ENCODE data around the gene KLHL42.

KLHL42 gene

DNA sequence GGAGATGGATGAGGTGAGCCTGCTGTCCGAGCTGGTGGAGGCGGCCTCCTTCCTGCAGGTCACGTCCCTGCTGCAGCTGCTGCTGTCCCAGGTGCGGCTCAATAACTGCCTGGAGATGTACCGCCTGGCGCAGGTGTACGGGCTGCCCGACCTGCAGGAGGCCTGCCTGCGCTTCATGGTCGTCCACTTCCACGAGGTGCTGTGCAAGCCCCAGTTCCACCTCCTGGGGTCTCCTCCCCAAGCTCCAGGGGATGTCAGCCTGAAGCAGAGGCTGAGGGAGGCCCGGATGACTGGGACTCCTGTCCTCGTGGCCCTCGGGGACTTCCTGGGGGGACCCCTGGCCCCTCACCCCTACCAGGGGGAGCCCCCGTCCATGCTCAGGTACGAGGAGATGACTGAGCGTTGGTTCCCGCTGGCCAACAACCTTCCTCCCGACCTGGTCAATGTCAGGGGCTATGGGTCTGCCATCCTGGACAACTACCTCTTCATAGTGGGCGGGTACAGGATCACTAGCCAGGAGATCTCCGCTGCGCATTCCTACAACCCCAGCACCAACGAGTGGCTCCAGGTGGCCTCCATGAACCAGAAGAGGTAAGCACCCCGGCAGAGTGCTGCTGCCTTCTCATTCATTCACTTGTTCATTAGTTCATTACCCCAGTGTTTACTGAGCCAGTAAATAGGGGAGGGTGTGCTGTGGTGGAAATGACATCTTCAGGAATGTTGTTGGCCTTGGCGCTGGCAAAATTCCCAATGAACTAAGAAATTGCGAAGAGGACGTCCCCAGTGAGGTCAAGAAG lies 777 bp downstream of the KLHL42 start:
- no peak for DNase-seq (ENCODE audit: low read depth, low spot score)

DNA sequence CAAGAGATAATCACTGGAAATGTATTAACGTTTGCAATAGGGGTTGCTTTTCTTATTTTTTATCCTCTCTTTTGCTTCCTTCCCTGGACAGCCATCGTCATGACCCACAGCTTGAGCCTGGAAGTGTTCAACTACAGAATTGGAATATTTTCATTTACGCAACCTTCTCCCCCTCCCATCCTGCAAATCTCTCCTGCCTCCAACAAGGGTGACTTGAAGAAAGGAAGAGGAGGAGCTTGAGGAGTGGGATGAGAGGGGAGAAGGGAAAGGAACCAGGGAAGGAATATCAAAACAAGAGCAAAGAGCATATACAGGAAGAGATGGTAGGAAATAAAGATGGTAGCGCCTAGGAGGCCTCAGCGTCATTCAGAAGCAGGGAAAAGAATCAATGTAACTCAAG lies 1.6 kb downstream of the KLHL42 start:
- DNase-seq (ENCODE audit: low read depth, low spot score): no peak

DNA sequence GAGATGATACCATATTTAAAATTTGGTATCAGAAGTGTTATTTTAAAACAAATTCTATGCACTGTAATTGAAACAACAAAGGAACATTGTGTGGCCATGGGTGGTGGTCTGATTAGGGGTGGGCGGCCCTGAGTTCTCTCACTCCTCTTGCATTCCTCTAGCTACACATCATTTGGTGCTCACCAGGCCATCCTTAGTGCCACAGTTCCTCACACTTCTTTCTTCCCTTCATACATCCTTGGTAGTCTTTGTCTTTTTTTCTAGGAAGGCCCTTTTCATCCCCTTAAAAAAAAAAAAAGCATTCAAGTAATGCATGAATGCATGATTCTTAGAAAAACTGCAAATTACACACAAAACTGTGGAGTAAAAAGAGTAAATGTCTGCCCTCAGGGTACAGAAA lies 2.4 kb downstream of the KLHL42 start:
- no peak for DNase-seq (ENCODE audit: low read depth, low spot score)

DNA sequence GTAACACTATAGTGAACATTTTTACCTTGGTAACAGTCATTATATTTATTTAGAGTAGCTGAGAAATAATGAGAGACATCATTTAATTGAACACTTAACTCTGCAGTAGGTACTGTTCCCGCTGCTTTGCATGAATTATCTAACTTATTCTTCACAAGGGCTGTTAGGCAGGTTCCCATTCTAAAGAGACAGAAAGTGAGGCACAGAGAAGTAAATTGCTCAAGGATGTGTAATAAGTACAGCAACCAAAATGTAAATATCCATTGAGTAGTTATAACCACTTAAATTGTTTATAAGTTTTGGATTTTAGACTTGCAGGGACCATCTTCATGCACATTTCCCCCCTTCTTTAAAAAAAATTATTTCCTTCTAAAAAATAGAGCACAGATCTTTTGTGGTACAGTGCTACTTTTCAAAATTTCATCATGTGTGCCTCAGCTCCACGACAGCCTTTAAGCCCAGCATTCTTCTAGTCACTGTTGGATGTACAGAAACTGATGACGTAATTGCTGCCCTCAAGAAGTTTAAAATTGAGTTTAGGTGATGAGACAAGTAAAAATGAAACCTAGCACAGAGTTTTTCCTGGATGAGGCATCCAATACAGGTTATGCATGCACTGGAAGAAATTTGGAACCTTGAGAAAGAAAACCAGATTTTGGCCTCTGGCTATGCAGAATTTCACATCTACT lies 6.0 kb downstream of the KLHL42 start:
- no peak for DNase-seq (ENCODE audit: low read depth, low spot score)

DNA sequence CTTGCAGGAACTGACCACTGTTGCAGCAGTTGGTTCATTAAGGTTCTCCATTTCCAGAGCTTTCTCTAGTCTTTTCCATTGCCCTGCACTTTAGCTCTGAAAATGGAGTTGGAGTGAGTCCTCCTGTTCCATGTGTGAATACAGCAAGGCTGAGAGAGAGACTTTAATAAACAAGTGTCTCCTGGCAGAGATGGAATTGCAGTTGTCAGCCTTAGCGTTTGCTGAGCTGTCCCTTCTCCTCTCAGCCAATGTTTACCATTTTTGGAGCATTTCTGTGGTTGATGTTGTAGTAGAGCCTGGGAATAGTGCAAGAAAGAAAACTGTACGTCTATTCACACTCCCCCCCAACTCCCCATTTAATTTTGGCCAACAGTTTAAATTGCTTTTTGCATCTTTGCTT lies 7.5 kb downstream of the KLHL42 start:
- DNase-seq (ENCODE audit: low read depth, low spot score): no peak

DNA sequence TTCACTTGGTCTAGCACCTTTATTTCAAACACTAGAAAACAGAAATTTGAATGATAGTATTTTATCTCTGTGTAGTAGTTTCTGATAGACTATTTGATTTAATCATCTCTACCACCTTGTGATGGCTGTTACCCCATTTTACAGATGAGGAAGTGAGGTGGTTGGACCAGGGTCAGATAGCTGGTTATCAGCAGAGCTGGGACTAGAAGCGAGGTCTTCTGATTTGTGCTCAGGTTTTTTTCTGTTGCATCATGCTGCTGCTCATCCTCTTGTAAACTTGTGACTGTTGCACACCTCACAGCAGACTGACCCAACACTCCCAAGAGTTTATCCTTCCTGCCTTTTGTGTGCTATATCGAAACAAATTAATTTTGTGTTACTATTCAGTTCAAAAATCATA lies 10.1 kb downstream of the KLHL42 start:
- DNase-seq (ENCODE audit: low read depth, low spot score): no peak

DNA sequence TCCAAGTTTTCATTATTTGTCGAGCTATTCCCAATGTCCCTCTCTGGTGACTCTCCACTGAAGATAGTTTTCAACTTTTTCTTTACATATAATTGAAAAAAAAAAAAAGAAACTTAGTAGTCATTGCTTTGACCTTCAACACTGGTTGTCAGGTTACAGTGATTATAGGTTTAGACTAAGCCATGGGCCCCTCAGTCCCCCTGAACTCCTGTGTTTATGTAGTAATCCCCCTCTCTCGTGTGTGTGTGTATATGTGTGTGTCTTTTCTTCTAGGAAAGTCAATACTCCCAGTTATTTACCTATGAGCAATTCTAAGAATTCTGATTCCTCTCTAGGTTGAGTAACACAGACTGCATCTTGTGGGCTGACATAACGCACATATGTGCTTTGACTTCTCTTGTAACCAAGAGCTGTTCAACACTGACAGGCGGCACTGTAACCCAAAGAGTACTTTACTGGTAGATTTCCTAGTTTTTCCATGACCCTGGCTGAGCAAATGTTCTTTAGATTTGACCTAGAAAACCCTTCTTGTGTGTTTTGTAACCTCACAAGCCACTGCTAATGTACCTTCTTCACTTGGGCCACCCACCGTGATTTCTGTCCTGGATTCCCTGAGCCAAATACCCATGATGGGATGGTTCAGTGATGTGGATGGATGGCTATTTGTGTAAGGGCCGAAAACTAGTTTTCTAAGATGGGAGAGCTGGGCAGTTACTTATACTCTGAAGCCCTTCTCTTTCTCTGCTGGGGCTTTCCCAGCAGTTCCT lies 15.0 kb downstream of the KLHL42 start:
- DNase-seq (ENCODE audit: low read depth, low spot score): no peak

DNA sequence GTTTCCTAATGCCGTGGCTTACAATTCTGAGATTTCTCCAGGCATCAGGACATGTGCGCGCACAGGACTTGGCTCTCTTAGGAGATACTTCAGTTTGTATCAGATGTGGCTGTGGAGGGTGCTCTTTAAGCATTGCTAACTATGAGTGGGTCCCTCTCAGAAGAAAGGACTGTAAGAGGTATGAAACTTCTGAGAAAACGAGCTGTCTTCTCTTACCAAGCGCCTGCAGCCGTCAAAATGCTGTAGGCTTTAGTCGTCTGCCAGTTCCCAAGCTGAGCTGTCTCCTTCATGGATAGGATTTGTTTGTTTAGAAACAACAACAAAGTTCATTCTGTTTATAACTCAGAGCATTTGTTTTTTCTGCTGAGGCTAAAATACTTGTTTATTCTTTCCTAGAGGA lies 16.1 kb downstream of the KLHL42 start:
- no peak for DNase-seq (ENCODE audit: low read depth, low spot score)

DNA sequence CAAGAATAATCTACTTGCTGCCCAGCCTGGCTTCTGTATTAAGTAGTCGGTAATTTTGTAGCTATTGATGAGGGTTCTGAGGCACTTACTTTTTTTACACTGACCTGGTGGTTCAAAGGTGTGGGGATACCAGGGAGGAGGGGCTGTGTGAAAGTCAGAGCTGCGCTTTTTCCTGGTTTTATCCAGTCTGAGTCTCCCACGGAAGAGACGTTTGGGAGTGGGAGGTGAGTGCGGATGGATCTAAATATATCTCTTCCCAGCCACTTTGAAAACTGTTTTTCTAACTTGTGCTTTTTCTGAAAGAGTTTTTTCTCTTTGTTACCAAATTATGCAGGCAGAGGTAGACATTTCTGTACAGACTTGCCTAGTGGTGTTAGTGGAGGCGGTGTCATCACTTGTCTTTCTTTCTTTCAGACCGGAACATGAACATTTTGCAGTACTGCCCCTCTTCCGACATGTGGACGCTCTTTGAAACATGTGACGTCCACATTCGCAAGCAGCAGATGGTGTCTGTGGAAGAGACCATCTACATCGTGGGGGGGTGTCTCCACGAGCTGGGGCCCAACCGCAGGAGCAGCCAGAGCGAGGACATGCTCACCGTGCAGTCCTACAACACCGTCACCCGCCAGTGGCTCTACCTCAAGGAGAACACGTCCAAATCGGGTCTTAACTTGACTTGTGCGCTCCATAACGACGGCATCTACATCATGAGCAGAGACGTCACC lies 17.4 kb downstream of the KLHL42 start:
- DNase-seq (ENCODE audit: low read depth, low spot score): no peak

DNA sequence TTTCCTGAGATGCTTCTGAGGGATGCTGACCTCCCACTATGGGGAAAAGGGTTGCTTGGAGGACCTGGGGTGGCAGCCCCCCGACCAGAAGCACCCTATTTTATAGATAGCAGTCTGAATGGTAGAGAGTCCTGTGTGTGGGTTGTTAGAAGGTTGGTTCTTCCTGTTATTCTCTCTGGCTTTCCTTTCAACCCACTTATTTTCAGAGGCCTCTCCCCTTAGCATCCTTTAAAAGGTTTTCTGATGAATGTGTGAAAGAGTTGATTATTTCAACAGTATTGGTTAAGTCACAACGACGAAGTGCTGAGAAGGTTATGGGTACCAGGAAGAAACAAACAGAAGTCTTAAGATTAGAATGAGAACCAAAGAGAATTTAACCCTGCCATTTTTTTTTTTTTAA lies 20.8 kb downstream of the KLHL42 start:
- no peak for DNase-seq (ENCODE audit: low read depth, low spot score)

DNA sequence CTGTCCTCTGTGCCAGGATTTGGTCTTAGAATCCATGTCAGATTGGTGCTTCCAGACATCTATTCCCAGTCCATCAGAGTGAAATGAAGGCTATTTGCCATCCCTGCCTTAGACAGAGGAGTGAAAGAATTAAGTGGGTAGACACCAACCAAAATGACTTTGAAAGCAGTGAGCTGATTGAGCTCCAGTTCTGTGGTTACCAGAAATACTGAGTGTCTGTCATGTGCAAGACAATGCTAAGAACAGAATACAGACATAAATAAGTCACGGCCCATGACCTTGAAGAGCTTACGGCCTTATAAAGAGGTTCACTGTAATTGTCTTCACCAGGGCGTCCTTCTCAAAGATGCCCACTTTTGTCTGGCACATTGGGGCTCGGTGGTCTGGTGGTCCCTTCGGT lies 21.6 kb downstream of the KLHL42 start:
- no peak for DNase-seq (ENCODE audit: low read depth, low spot score)

DNA sequence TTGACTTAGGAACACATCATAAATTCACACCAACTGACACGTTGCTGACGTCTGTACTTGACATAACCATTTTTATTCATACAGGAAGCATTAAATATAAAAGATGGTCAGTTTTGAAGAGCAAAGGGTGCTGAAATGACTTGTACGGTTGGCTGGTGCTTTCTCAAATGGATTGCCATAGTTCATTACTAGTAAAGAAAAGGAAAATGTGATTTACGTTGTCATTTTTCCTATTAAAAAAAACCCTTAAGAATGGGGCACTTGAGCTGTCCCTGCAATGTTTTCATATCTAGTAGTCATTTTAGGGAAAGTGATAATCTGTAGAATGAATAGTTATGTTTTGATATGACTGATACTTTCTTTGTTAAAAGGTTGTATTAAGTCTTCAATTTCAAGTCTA lies 22.5 kb downstream of the KLHL42 start:
- DNase-seq (ENCODE audit: low read depth, low spot score): no peak

DNA sequence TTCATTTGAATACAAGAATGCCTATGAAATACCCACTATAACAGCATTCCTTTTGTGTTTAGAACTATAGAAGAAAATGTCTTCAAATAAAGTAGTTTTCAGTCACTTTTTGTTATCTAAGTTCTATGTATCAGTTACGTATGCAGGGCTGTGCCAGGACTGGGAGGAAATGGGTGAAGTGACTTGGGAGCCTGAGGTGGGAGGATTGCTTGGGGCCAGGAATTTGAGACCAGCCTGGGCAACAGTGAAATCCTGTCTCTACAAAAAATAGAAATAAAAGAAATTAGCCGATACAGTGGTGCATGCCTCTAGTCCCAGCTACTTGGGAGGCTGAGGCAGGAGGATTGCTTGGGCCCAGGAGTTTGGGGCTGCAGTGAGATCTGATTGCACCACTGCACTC lies 22.9 kb downstream of the KLHL42 start:
- DNase-seq (ENCODE audit: low read depth, low spot score): no peak

DNA sequence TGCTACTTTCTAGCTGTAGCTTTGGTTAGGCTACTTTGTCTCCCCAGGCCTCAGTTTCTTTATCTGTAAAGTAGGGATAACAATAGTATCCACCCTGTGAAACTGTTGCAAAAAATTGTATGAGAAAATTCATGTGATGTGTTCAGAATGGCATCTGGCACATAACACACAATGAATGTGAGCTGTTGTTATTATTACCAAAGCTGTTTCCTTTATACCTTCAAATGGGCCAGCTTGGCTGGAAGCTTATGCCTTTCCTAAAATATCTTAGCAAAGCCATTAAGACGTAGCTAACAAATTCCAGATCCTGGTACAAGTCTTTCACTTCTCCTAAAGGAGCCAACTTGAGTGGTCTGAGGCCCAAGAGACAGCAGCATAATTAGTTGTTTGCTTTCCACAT lies 25.2 kb downstream of the KLHL42 start:
- DNase-seq (ENCODE audit: low read depth, low spot score): no peak

DNA sequence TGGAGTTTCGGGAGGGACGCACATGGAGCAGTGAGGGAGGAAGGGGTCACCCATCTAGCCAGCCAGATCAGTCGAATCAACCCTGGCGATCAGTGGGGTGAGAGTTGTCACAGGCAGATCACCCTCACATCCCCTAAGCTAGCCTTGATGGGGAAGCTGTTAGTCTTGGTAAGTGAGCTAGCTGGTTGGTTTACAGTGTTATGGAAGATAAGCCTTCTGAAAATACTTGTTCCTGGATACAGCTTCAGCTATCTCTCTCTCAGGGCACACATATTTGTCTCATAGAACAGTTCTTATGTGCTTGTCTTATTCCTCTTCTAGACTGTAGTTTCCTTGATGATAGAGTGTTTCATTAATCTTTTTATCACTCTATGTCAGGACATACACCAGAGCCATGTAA lies 26.2 kb downstream of the KLHL42 start:
- DNase-seq (ENCODE audit: low read depth, low spot score): no peak

DNA sequence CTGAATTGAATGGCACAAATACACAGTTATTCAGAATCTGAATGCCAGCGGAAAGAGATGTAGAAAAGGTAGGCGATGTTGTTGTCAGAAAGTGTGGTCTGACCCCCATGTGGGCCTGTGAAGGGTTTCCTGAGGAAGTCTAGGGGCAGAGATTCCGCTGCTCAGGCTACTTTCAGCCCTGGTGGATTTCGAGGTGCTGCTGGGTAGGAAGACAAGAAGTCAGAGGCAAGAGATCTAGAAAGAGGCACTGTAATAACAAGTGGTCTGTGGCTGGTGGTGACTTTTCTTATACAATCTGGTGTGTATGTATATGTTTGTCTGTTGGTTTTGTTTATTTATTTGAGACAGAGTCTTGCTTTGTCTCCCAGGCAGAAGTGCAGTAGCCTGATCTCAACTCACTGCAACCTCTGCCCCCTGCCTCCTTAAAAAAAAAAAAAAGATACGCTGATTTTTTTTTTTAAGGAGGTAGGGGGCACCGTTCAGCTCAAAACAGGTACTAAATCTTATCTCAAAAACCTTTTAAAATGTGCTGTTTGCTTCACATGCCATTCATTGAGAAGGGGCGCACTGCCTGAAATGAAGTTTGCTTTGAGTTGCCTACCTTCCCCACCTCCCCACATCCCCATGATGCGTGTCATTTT lies 27.1 kb downstream of the KLHL42 start:
- DNase-seq (ENCODE audit: low read depth, low spot score): no peak

DNA sequence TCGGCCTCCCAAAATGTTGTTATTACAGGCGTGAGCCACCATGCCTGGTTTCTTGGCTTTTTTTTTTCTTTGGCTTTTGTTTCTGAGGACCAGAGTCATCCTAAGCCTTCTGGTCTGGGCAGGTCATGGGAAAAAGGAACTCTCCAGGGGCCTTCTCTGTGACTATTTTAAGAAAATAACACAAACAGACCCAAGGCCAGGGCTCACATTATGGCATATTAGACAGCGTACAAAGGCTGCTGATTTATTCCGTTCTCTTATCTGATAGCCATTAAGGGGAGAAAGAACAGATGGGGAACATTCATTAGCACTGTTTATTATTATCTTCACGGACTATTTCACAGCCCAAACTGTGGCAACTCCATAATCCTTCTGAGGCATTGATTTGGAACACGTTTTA lies 28.8 kb downstream of the KLHL42 start:
- no peak for DNase-seq (ENCODE audit: low read depth, low spot score)

DNA sequence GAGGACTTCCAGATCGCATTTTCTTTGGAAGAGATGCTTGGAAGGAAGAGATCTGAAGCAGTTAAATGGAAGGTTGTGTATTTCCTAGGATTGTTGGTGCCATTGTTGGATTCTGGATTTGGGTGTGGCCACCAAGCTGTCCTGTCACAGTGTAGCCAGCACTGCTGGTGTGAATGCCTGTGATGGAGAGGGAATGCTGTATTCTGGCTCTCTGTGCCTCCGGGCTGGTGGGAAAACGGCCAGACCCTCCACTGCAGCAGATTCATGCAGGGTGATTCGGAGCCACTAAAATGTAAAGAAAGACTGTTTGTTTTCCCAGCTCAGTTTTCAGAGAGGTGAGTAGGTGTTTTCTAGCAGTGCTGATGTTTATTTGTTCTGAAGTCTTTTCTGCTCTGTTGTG lies 30.7 kb downstream of the KLHL42 start:
- DNase-seq (ENCODE audit: low read depth, low spot score): no peak

DNA sequence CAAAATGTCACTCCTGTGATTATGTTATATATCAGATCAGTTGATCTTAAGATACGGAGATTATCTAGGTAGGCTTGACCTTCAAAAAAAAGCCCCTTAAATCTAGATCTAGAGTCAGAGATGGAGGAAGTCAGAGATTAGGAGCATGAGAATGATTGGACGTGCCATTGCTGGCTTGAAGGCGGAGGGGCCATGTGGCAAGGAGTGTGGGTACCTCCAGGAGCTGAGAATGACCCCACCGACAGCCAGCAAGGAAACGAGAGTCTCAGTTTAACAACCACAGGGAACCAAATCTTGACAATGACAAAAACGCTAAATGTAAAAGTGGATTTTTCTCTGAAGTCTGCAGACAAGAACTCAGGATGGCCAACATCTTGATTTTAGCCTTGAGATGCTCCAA lies 32.5 kb downstream of the KLHL42 start:
- no peak for DNase-seq (ENCODE audit: low read depth, low spot score)

DNA sequence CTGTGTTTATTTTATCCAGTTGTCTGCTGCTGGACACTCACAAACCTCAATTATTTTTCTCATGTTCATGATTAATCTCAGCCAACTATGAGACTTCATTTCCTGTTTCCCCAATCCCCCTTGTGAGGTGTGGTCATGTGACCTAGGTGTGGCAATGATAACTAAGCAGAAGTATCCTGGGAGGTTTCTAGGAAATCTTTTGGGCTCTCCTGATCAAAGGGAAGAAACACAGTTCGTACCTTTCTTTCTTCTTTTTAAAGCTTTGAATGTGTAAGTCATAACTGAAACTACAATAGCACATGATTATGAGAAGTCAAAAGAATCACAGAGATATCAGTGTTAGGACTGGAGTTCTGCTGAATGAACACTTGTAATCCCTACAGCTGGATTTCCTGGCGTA lies 34.4 kb downstream of the KLHL42 start:
- DNase-seq (ENCODE audit: low read depth, low spot score): no peak

DNA sequence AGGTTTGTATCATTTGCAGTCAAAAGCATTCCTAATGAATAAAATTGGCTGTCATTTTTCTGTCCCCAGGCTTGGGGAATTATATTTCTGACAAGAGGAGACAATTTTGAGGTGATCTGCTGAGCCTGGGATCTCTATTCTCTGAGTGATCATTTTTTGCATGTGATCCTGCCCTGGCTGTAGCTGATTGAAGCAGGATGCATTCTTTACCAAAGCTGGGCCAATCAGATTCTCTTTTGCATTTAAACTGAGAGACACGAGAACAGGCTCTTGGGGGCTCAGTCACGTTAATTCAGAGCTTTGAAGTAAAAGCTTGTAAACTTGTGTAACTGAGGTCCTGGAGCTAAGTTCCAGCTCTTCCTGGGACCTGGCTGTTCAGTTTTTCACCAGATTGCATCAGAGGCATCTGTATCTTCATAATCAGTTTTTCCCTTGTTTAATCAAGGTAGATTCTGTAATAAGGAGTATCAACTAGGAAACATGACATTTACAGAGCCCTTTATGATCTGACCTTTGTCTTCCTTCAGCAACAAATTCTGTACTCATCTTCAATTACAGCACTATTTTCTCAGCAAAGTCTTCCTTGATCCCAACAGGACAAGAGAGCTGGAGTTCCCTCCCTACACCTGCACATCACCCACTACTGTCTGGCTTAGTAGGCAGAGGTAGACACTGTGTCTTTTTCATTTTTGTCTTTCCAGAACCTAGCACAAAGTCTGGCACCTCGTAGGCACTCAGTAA lies 35.0 kb downstream of the KLHL42 start:
- DNase-seq (ENCODE audit: low read depth, low spot score): no peak

All from activated CD4-positive, CD25-positive, alpha-beta regulatory T cell treated with anti-CD3 and anti-CD28 coated beads, Interleukin-2, amount 50 U/mL, for 16 hours (primary cell).